HuH-7 (cell line): ENCODE measurements around the gene USP37.

Experiments used
- DNase-seq: peaks from one replicate; pipeline ENCODE4 v3.0.0; 2011; ENCODE audit warnings: low spot score

The USP37 gene

DNA sequence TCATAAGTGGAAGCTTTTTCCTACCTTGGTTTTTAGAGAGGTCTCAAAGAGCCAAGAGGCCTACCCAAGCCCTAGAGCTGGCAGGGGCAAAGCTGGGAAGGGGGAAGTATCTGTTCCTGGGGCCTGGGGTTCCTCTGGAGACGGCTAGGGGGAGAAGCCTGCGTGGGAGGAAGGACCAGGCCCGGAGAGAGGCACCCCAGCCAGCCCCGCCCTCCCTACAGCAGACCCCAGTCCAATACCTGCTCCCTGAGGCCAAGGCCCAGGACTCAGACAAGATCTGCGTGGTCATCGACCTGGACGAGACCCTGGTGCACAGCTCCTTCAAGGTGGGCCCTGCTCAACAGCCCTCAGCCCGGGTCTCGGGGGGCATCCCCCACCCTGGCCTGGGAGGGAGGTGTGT is 166.3 kb downstream of the USP37 start:
- no peak for DNase-seq

DNA sequence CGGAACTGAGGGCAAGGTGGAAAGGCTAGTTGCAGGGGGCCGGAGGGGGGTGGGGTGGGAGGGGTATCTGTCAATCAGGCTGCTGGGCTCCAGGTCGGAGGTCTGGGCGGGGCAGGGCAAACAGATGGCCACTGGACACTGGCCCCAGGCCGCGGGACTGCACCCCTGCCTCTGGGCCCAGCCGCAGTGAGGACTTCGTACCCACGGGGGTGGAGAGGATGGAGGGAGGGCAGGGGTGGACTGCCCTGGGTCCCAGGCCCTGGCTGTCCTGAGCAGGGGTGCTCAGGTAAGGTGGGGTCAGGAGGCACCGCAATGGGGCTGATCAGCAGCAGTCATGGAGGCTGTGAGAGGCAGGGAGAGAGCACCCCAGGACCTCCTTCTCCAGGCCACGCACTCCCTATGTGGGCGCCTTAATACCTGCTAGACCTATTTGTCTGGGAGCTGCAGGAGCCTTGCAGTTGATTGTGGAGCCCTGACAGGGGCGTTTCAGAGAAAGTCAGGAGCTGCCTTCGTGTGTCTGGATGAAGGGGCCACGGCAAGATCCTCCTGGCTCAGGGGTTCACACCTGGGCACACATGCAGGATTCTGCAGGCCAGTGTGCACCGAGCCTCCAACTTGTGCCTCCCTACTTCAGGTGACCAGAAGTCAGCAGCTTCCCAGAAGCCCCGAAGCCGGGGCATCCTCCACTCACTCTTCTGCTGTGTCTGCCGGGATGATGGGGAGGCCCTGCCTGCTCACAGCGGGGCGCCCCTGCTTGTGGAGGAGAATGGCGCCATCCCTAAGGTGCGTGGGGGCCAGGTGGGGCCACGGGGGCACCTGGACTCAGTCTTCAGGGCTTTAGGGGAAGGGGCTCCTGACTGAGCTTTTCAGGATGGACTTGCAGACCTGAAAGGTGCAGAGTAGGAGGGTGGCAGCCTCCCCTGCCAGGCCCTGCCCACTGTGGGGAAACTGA is 166.9 kb downstream of the USP37 start:
- peak; percentile 93 for DNase-seq
